Measurements from ENCODE around the gene AMPD3.

DNA sequence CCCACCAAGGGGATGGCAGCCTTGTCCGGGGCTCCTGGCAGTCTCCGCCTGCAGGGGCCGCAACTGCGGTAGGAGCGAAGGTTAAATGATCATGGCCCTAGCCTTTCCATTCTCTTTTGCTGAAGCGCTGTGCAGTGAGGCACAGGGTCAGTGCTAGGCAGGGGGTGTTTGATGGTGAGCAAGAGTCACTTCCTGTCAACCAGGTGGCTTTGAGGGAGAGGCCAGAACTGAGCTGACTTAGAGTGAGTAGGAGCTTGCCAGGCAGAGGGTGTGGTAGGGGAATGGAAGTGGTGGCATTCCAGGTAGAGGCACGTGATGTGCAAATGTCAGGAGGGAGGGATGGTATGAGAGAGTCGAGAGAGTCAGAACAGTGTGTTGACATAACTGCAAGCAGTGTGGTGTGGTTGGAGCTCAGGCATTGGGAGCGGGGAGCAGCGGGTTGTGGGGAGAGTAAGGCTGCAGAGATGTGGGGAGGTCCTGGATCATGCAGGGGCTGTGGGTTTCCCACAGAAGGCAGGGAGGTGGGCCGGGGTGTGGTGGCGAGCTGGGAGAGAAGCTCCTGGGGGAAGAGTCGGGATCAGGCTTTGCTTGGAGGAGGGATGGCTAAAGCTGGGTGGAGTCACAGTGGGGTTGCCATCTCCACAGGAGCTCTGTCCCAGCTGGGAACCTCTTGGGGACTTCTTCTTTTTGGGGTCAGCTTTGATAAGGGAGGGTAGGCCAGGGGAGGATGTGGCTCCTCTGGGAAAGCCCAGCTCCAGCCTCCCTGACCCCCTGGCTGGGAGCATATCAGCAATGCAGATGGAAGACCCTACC, 33.3 kb downstream of the AMPD3 start:
- TF ChIP-seq POLR2AphosphoS5 (IDR thresholded peaks at IDR 0.05) (no peak), POLR2A (IDR thresholded peaks at IDR 0.05) (no peak)

Data from sigmoid colon (tissue), 4 donors.